ENCODE data around the gene SPTBN5.

Gene SPTBN5

DNA sequence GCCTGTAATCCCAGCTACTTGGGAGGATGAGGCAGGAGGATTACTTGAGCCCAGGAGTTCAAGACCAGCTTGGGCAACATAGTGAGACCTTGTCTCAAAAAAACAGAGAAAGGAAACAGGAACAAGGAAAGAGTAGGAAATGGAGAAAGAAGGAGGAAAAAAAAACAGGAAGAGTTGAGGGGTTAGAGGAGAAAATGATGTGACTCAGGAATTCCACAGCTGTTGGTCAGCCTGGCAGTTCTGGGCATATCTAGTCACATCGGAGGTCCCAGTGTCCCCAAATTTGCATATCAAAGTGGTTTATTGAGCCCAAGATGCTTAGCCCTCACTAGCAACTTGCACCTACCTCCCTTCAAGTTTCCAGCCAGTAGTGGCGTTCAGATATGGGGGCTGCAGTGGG is 84.7 kb downstream of the SPTBN5 start:
- H3K4me3 ChIP-seq (ENCODE audit: control insufficient read depth, low read depth, low read length) = no peak overlapping the region
- no peak for DNase-seq (ENCODE audit: low read depth)
- no peak for TF ChIP-seq CTCF (IDR thresholded peaks at IDR 0.05; ENCODE audit: control insufficient read depth, insufficient read depth, low read depth, low read length, missing control alignments)

- TF ChIP-seq CTCF (IDR thresholded peaks at IDR 0.05; ENCODE audit: control insufficient read depth, insufficient read depth, low read depth, low read length, missing control alignments) = no peak
- no peak for DNase-seq (ENCODE audit: low read depth)
- H3K4me3 ChIP-seq (ENCODE audit: control insufficient read depth, low read depth, low read length) = no peak overlapping the region
These were observed 87.3 kb downstream of the SPTBN5 start for GRCh38 chr15:41806291-41807181.

DNA sequence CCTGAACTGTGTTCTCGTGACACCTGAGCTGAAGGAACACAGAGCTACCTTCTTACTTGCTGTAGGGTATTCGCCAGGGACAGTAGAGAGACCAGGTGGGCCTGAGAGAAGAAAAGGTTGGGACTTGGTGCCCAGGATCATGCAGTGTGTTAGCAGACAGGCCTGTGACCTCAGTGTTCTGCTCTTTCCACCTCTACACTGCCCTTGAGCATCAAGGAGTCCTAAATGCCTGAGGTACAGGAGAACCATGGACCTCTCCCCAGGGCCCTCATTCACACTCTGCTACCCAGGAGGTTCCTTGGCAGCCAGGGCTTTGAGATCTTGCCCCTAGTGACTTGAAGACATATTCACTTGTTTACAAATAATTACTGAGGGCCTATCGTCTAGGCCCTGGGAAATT is 88.1 kb downstream of the SPTBN5 start:
- TF ChIP-seq CTCF (IDR thresholded peaks at IDR 0.05; ENCODE audit: control insufficient read depth, insufficient read depth, low read depth, low read length, missing control alignments) = no peak
- H3K4me3 ChIP-seq (ENCODE audit: control insufficient read depth, low read depth, low read length) = no peak overlapping the region
- no peak for DNase-seq (ENCODE audit: low read depth)

DNA sequence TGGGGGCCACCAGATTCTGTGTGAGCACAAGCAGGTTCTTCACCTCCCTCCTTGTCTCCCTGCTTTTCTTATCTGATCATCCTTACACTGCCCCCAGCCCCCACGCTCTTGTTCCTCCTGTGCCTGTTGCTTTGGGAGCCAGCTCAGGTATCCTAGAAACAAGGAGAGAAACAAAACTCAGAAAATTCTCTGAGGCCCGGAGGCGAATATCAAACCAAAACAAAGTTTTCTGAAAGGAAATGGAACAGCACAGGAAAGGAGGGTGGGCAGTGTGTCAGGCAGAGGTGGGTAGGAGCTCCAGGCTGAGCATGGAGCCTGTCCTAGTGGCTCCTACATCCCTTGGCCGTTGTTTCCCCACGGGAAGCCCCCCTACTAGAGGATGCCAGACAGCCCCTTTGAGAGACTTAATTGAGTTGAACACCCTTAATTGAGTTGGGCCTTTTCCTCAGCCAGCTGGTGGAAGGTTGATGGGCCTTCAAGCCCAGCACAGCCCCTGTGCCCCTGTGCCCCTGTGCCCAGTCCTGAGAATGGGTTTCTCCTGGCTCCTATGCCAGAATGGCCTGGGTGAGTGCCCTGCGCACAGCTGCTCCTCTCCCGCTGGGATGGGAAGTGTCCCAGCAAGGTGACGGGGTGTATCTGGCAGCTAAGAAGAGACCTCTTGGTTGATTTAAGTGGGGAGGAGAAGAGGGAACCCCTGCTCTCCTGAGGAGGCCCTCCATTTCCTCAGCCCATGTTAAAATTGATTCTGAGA is 88.8 kb downstream of the SPTBN5 start:
- DNase-seq (ENCODE audit: low read depth) = no peak
- no peak overlapping the region for H3K4me3 ChIP-seq (ENCODE audit: control insufficient read depth, low read depth, low read length)
- TF ChIP-seq CTCF (IDR thresholded peaks at IDR 0.05; ENCODE audit: control insufficient read depth, insufficient read depth, low read depth, low read length, missing control alignments) = no peak

GRCh38 chr15:41804361-41804760 is 89.5 kb downstream of the SPTBN5 start:
- TF ChIP-seq CTCF (IDR thresholded peaks at IDR 0.05; ENCODE audit: control insufficient read depth, insufficient read depth, low read depth, low read length, missing control alignments) = no peak
- H3K4me3 ChIP-seq (ENCODE audit: control insufficient read depth, low read depth, low read length) = no peak overlapping the region
- DNase-seq (ENCODE audit: low read depth) = no peak

DNA sequence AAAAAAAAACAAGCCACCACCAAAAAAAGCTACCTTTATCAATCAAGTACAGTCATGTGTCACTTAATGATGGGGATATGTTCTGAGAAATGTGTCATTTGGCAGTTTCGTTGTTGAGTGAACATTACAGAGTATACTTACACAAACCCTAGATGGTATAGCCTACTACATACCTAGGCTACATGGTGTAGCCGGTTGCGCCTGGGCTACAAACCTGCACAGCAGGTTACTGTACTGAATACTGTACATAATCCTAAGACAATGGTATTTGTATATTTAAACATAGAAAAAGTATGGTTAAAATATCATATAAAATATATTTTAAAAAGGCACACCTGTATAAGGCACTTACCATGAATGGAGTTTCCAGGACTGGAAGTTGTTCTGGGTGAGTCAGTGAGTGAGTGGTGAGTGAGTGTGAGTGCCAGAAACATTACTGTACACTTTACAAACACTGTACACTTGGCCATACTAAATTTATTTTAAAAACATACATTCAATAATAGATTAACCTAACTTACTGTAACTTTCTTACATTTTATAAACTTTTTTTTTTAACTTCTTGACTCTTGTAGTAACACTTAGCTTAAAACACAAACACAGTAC is 91.9 kb downstream of the SPTBN5 start:
- no peak overlapping the region for H3K4me3 ChIP-seq (ENCODE audit: control insufficient read depth, low read depth, low read length)
- DNase-seq (ENCODE audit: low read depth) = no peak
- TF ChIP-seq CTCF (IDR thresholded peaks at IDR 0.05; ENCODE audit: control insufficient read depth, insufficient read depth, low read depth, low read length, missing control alignments) = no peak
